HG03139 (cell line): Measurements from ENCODE around the gene SCAMP5.

Experiments used
- ATAC-seq: cut with Tn5 transposase; IDR thresholded peaks from one replicate; pipeline ENCODE4 v1.9.1; 2021; ENCODE audit not compliant: unreplicated experiment

SCAMP5 gene

GRCh38 chr15:74995182-74995778, at the start of gene SCAMP5:
SCAMP5 (plus strand) TSS chr15:74995563; CDS start chr15:75011840, 16,277 bp downstream.
- ATAC-seq, result no peak

GRCh38 chr15:74950078-74950908, 45.1 kb upstream of the SCAMP5 start:
- ATAC-seq, result no peak

GRCh38 chr15:74951006-74951405, 44.4 kb upstream of the SCAMP5 start:
- ATAC-seq, result no peak

- ATAC-seq, result no peak
Observed at GRCh38 chr15:74954515-74954914, 40.8 kb upstream of the SCAMP5 start.

GRCh38 chr15:74955017-74955416, 40.3 kb upstream of the SCAMP5 start:
- no peak for ATAC-seq

GRCh38 chr15:74955796-74956647, 39.3 kb upstream of the SCAMP5 start:
- no peak for ATAC-seq

- no peak for ATAC-seq
Observed at GRCh38 chr15:74956648-74957475, 38.5 kb upstream of the SCAMP5 start, which contains the start of gene RPP25. RPP25 (minus strand) TSS chr15:74956772; CDS start chr15:74956583, 189 bp downstream.

- no peak for ATAC-seq
Observed at GRCh38 chr15:74957476-74958035, 37.8 kb upstream of the SCAMP5 start.

GRCh38 chr15:74958320-74958907, 36.9 kb upstream of the SCAMP5 start:
- no peak for ATAC-seq

GRCh38 chr15:74958908-74959585, 36.3 kb upstream of the SCAMP5 start:
- no peak for ATAC-seq

- ATAC-seq, result no peak
Observed at GRCh38 chr15:74959586-74959939, 35.8 kb upstream of the SCAMP5 start.

GRCh38 chr15:74960286-74960685, 35.1 kb upstream of the SCAMP5 start:
- no peak for ATAC-seq

- ATAC-seq, result no peak
Observed at GRCh38 chr15:74960995-74961588, 34.3 kb upstream of the SCAMP5 start.

GRCh38 chr15:74961616-74962015, 33.7 kb upstream of the SCAMP5 start:
- ATAC-seq, result no peak

GRCh38 chr15:74962219-74962618, 33.1 kb upstream of the SCAMP5 start:
- ATAC-seq, result no peak

GRCh38 chr15:74962671-74963070, 32.7 kb upstream of the SCAMP5 start:
- no peak for ATAC-seq

- ATAC-seq, result no peak
Observed at GRCh38 chr15:74963213-74963612, 32.1 kb upstream of the SCAMP5 start.

- ATAC-seq, result no peak
Observed at GRCh38 chr15:74964794-74965193, 30.6 kb upstream of the SCAMP5 start.

- no peak for ATAC-seq
Observed at GRCh38 chr15:74967670-74968069, 27.7 kb upstream of the SCAMP5 start.
